SK-N-SH (cell line): ENCODE measurements around the gene DGKD. TPM values are rescaled to one million over a fixed set of nuclear protein-coding genes. Genes with fewer than 3 reads are reported as not detected.
"Not testable (repeated sequence)": the region's sequence is repeated elsewhere in the genome, so short reads cannot be mapped to it uniquely, and the experiment has no call there.

Experiments
- CTCF ChIA-PET: fragments of 300-600, 350-600 bp; formaldehyde crosslinking; extraction: SDS; loops from one replicate; lab custom pipeline; 2021; lab: Yijun Ruan, JAX
- POLR2A ChIA-PET: fragments of 350-600 bp; sonication (Branson Sonifier 250); formaldehyde crosslinking; extraction: SDS; loops from one replicate; lab custom pipeline; 2020; ENCODE audit warnings: antibody characterized with exemption, inconsistent platforms; lab: Yijun Ruan, JAX
- DNase-seq: peaks from one replicate; pipeline ENCODE4 v3.0.0; 2012
- H2AFZ ChIP-seq: fragments of 200-600 bp; sonication (generic); 2 replicates; pipeline ENCODE4 v1.8.1; 2016; ENCODE audit warnings: antibody characterized with exemption, mild to moderate bottlenecking, low read depth
- H3F3A ChIP-seq: fragments of 200-600 bp; sonication (generic); replicated peaks from 2 replicates; pipeline ENCODE3; 2016; ENCODE audit warnings: antibody characterized with exemption, mild to moderate bottlenecking; ENCODE audit not compliant: insufficient read depth
- H3K27ac ChIP-seq, 2 experiments: fragments of 200-500 bp in 1 of 2; fragments of 200-600 bp in 1 of 2; sonication (Bioruptor generic) in 1 of 2; sonication (generic), shearing (Covaris generic) in 1 of 2; 2 replicates each; pipeline versions ENCODE4 v1.5.1 to v1.6.1; 2014 to 2016; ENCODE audit warnings: low read depth in 2 of 2, inconsistent platforms in 1 of 2, low read length in 1 of 2, mild to moderate bottlenecking in 1 of 2, mixed read lengths in 1 of 2
- H3K27me3 ChIP-seq: fragments of 200-600 bp; sonication (generic), shearing (Covaris generic); 2 replicates; pipeline ENCODE4 v1.6.1; 2016; ENCODE audit warnings: mixed run types; ENCODE audit not compliant: insufficient read depth
- H3K36me3 ChIP-seq, 2 experiments: fragments of 200-500 bp in 1 of 2; fragments of 200-600 bp in 1 of 2; sonication (Bioruptor generic) in 1 of 2; sonication (generic) in 1 of 2; replicated peaks in 1 of 2; 2 replicates each; pipeline versions ENCODE3 to v1.5.1; 2014 to 2016; ENCODE audit warnings: low read length in 1 of 2, mild to moderate bottlenecking in 1 of 2; ENCODE audit not compliant: insufficient read depth in 2 of 2, control insufficient read depth in 1 of 2
- H3K4me1 ChIP-seq, 2 experiments: fragments of 200-500 bp in 1 of 2; fragments of 200-600 bp in 1 of 2; sonication (Bioruptor generic) in 1 of 2; sonication (generic), shearing (Covaris generic) in 1 of 2; 2 replicates each; pipeline versions ENCODE4 v1.5.1 to v1.6.1; 2014 to 2016; ENCODE audit warnings: low read depth in 1 of 2, low read length in 1 of 2, mixed run types in 1 of 2; ENCODE audit not compliant: insufficient read depth in 2 of 2, control insufficient read depth in 1 of 2
- H3K4me2 ChIP-seq: fragments of 200-600 bp; sonication (generic), shearing (Covaris generic); 2 replicates; pipeline ENCODE4 v1.6.1; 2017; ENCODE audit warnings: mixed run types
- H3K4me3 ChIP-seq, 2 experiments: fragments of 200-500 bp in 1 of 2; fragments of 200-600 bp in 1 of 2; sonication (Bioruptor generic) in 1 of 2; sonication (generic), shearing (Covaris generic) in 1 of 2; 2 replicates each; pipeline versions ENCODE4 v1.5.1 to v1.8.1; 2014 to 2016; ENCODE audit warnings: low read depth in 2 of 2, inconsistent platforms in 1 of 2, low read length in 1 of 2, mild to moderate bottlenecking in 1 of 2, mixed read lengths in 1 of 2, moderate library complexity in 1 of 2
- H3K79me2 ChIP-seq: fragments of 200-600 bp; sonication (generic); 2 replicates; pipeline ENCODE4 v1.8.1; 2017; ENCODE audit warnings: mild to moderate bottlenecking; ENCODE audit not compliant: insufficient read depth
- H3K9ac ChIP-seq: fragments of 200-600 bp; sonication (generic); 2 replicates; pipeline ENCODE4 v1.6.1; 2017; ENCODE audit warnings: mixed run types
- H3K9me2 ChIP-seq: fragments of 200-600 bp; sonication (generic); 2 replicates; pipeline ENCODE4 v1.6.1; 2017; ENCODE audit warnings: mixed run types
- H3K9me3 ChIP-seq: fragments of 200-600 bp; sonication (generic); 2 replicates; pipeline ENCODE4 v1.6.1; 2017; ENCODE audit warnings: mixed run types, mild to moderate bottlenecking, moderate library complexity
- H4K20me1 ChIP-seq: fragments of 200-600 bp; sonication (generic); 2 replicates; pipeline ENCODE4 v1.6.1; 2017; ENCODE audit warnings: mild to moderate bottlenecking, mixed run types; ENCODE audit not compliant: insufficient read depth
- CHD2 ChIP-seq: fragments of 150-350 bp; IDR thresholded peaks from 2 replicates; pipeline ENCODE4 v1.6.1; 2018; ENCODE audit warnings: low read length; ENCODE audit not compliant: partially characterized antibody
- EP300 ChIP-seq, 2 experiments: IDR thresholded peaks; 2 replicates each; pipeline versions ENCODE4 v1.4.0 to v1.6.1; 2012; ENCODE audit warnings: borderline replicate concordance in 1 of 2, low read depth in 1 of 2, low read length in 1 of 2
- FOSL2 ChIP-seq: IDR thresholded peaks from 2 replicates; pipeline ENCODE4 v1.4.0; 2012; ENCODE audit warnings: low read depth, mild to moderate bottlenecking, moderate library complexity, borderline replicate concordance
- FOXJ3 ChIP-seq: sonication (generic); formaldehyde crosslinking; IDR thresholded peaks from 2 replicates; pipeline ENCODE4 v1.5.1; 2020; ENCODE audit warnings: mild to moderate bottlenecking, missing genetic modification reagents
- FOXM1 ChIP-seq: IDR thresholded peaks from 2 replicates; pipeline ENCODE4 v1.4.0; 2012; ENCODE audit warnings: low read depth, mild to moderate bottlenecking
- GABPA ChIP-seq: IDR thresholded peaks from 2 replicates; pipeline ENCODE4 v1.4.0; 2012; ENCODE audit warnings: low read depth, mild to moderate bottlenecking
- GATA2 ChIP-seq: sonication (generic); formaldehyde crosslinking; IDR thresholded peaks from 2 replicates; pipeline ENCODE4 v1.5.0; 2020; ENCODE audit warnings: mild to moderate bottlenecking, missing genetic modification reagents
- JUND ChIP-seq: IDR thresholded peaks from 2 replicates; pipeline ENCODE4 v1.4.0; 2012
- MAX ChIP-seq: IDR thresholded peaks from 2 replicates; pipeline ENCODE4 v1.4.0; 2012; ENCODE audit warnings: low read depth
- MXI1 ChIP-seq: IDR thresholded peaks from 2 replicates; pipeline ENCODE4 v1.6.1; 2012; ENCODE audit warnings: mild to moderate bottlenecking, low read depth, low read length, improper control_type of control experiment
- NFIC ChIP-seq: IDR thresholded peaks from 2 replicates; pipeline ENCODE4 v1.4.0; 2012; ENCODE audit warnings: borderline replicate concordance
- NRF1 ChIP-seq: IDR thresholded peaks from 2 replicates; pipeline ENCODE4 v1.6.1; 2012; ENCODE audit warnings: low read depth, mild to moderate bottlenecking, low read length
- RAD21 ChIP-seq: IDR thresholded peaks from 2 replicates; pipeline ENCODE4 v1.6.1; 2012; ENCODE audit warnings: mild to moderate bottlenecking, low read length
- RCOR1 ChIP-seq: fragments of 150-350 bp; IDR thresholded peaks from 2 replicates; pipeline ENCODE4 v1.6.1; 2017; ENCODE audit warnings: antibody characterized with exemption, low read length
- RFX5 ChIP-seq: IDR thresholded peaks from 2 replicates; pipeline ENCODE4 v1.6.1; 2012; ENCODE audit warnings: mild to moderate bottlenecking, improper control_type of control experiment, low read length
- SIN3A ChIP-seq: IDR thresholded peaks from 2 replicates; pipeline ENCODE4 v1.6.1; 2012; ENCODE audit warnings: low read depth, mild to moderate bottlenecking, low read length, moderate library complexity, borderline replicate concordance
- SMC3 ChIP-seq: IDR thresholded peaks from 2 replicates; pipeline ENCODE4 v1.6.1; 2012; ENCODE audit warnings: low read depth, low read length, improper control_type of control experiment
- TAF1 ChIP-seq: IDR thresholded peaks from 2 replicates; pipeline ENCODE4 v1.6.1; 2012; ENCODE audit warnings: low read depth, mild to moderate bottlenecking, low read length, moderate library complexity, borderline replicate concordance
- USF1 ChIP-seq: IDR thresholded peaks from 2 replicates; pipeline ENCODE4 v1.4.0; 2012; ENCODE audit warnings: low read depth, borderline replicate concordance
- WGBS: methylation state at CpG from one replicate; pipeline ENCODE4 v1.1.6; 2017; ENCODE audit warnings: low lambda C conversion rate; 5-methylcytosine and 5-hydroxymethylcytosine counted together
- polyA plus RNA-seq, 3 experiments: library from polyadenylated mRNA; depleted of rRNA; stranded (reverse); fragments of >200 nt; gene quantifications; 2 replicates each; pipeline ENCODE4 v1.2.3, GENCODE V29; 2012

The DGKD gene
- polyA plus RNA-seq, 1 of the 3 experiments (the other 2 are of a cell fraction) = 21.7 TPM

GRCh38 chr2:233336091-233336490, 18.2 kb upstream of the DGKD start:
- CTCF ChIA-PET, H4K20me1 ChIP-seq, H2AFZ ChIP-seq, H3F3A ChIP-seq, H3K9ac ChIP-seq, H3K27me3 ChIP-seq, H3K4me1 ChIP-seq, DNase-seq, H3K9me3 ChIP-seq, H3K79me2 ChIP-seq, H3K4me3 ChIP-seq, H3K27ac ChIP-seq, POLR2A ChIA-PET, H3K4me2 ChIP-seq, H3K36me3 ChIP-seq, H3K9me2 ChIP-seq: not testable (repeated sequence)
- WGBS = 89% methylated on average over 13 of the region's 13 CpGs

- Histone ChIP-seq H3K9ac (no peak overlapping the region), H3K79me2 (no peaks in the 10 kb centered on the region), H3F3A (no peaks in the 10 kb centered on the region), H3K36me3 (no peaks in the 10 kb centered on the region), H3K9me3 (0 out of 2 replicates have a peak, but pooled peaks cover 3% of the 10 kb centered on the region), H4K20me1 (no peaks in the 10 kb centered on the region)
- WGBS = 90% methylated on average over 3 of the region's 5 CpGs
- no peak for DNase-seq
- TF ChIP-seq RAD21 (no peak), SMC3 (no peak), FOXJ3 (no peak), MXI1 (no peak), NFIC (no peak), FOSL2 (no peak), FOXM1 (no peak), GATA2 (CRISPR knock-in tag) (no peak), NRF1 (no peak), GABPA (no peak), MAX (no peak), CHD2 (no peak), SIN3A (no peak), RFX5 (no peak), JUND (no peak), USF1 (no peak), TAF1 (no peak), RCOR1 (no peak), EP300 (IDR thresholded peaks at IDR 0.05; ENCODE audit: borderline replicate concordance in 1 of 2, low read depth in 1 of 2, low read length in 1 of 2) (no peak)
- TF ChIP-seq, all 33 proteins: peak for 0
- Histone ChIP-seq H2AFZ (no peak overlapping the region), H3K9me2 (no peaks in the 10 kb centered on the region), H3K4me2 (no peak overlapping the region), H3K27me3 (no peaks in the 10 kb centered on the region), H3K4me1 (peaks cover 0 to 9% of the 10 kb centered on the region in 2 experiments; a peak in 1 of 4 replicates), H3K4me3 (no peak overlapping the region), H3K27ac (no peak overlapping the region)
- CTCF ChIA-PET = interaction anchor here (2.3 kb wide), 1 partner anchor 107 kb away, joined by 18 read pairs; no protein-coding TSS in a partner anchor
- POLR2A ChIA-PET = no interaction called here
These were observed 17.8 kb upstream of the DGKD start for GRCh38 chr2:233336541-233336940.
